VCaP (cell line): ENCODE data around the gene RERE.

Experiments used
- H3K27ac ChIP-seq: fragments of 450-650 bp; 2 replicates; pipeline ENCODE4 v1.5.1; 2017
- TF ChIP-seq, protein P1 (sequence below): fragments of 450-650 bp; conservative IDR thresholded peaks from 2 replicates; pipeline ENCODE4 v1.5.1; 2017; ENCODE audit warnings: mild to moderate bottlenecking, moderate library complexity

RERE gene

GRCh38 chr1:8574985-8575384 lies 242.5 kb downstream of the RERE start:
- TF ChIP-seq, protein P1, sequence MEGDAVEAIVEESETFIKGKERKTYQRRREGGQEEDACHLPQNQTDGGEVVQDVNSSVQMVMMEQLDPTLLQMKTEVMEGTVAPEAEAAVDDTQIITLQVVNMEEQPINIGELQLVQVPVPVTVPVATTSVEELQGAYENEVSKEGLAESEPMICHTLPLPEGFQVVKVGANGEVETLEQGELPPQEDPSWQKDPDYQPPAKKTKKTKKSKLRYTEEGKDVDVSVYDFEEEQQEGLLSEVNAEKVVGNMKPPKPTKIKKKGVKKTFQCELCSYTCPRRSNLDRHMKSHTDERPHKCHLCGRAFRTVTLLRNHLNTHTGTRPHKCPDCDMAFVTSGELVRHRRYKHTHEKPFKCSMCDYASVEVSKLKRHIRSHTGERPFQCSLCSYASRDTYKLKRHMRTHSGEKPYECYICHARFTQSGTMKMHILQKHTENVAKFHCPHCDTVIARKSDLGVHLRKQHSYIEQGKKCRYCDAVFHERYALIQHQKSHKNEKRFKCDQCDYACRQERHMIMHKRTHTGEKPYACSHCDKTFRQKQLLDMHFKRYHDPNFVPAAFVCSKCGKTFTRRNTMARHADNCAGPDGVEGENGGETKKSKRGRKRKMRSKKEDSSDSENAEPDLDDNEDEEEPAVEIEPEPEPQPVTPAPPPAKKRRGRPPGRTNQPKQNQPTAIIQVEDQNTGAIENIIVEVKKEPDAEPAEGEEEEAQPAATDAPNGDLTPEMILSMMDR: no peak
- H3K27ac ChIP-seq: peak overlapping the region; percentile 84; the same call in 1 of the 2 replicates

- TF ChIP-seq, protein P1: no peak
- H3K27ac ChIP-seq: peak overlapping the region; percentile 84
These were observed 245.3 kb downstream of the RERE start for GRCh38 chr1:8572106-8572505.

- H3K27ac ChIP-seq: peak overlapping the region; percentile 84
- TF ChIP-seq, protein P1: peak; percentile 84
These were observed 246.0 kb downstream of the RERE start for GRCh38 chr1:8571200-8571984.

DNA sequence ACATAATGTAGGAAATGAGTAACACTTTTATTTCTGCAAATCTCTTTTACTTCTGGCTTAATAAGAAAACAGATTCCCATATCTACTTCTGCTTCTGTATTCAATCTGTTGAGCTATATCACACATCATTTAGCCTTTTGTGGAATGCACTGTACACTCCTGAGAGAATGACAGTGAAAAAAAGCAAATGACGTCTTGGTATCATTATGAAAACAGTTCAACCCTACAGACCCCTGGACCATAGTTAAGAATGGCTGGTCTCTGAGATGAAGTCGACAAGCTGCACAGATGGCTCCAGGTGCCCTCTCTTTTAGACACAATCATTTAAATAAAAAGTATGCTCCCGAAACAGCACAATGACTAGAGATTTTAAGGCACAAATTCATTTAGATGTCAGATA lies 247.0 kb downstream of the RERE start:
- TF ChIP-seq, protein P1: no peak
- peak overlapping the region; percentile 84 for H3K27ac ChIP-seq

- TF ChIP-seq, protein P1: no peak
- H3K27ac ChIP-seq: peak overlapping the region; percentile 84
These were observed 248.2 kb downstream of the RERE start for GRCh38 chr1:8569242-8569641.

DNA sequence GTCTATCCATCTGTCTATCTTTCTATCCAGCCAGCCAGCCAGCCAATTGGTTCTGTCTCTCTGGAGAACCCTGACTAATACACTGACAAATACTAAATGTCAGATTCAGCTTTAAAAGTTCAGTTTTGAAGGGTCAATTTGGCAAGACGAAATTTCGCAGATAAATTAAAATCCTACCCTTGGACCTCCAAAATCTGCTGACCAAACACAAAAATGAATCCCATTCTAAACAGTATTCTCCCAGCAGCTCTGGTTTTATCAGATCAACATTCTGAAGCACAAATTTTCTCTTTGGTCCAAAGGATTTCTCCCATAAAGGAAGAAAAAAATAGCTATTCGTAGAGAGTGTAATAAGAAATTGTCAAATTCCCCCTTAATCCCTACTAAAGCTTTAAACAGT lies 248.6 kb downstream of the RERE start:
- H3K27ac ChIP-seq: peak overlapping the region; percentile 84

GRCh38 chr1:8567146-8567545 lies 250.3 kb downstream of the RERE start:
- TF ChIP-seq, protein P1: no peak
- H3K27ac ChIP-seq: no peak overlapping the region

More for the DNA sequence above, 248.6 kb downstream of the RERE start:
- TF ChIP-seq, protein P1: no peak
